Colonic mucosa (tissue), 4 donors: ENCODE data around the gene DOK4. TPM values are rescaled to one million over a fixed set of nuclear protein-coding genes. Genes with fewer than 3 reads are reported as not detected.
A peak's percentile ranks its signal among the peaks of the same experiment; 100 is the strongest.

Source experiments
- DNase-seq: peaks from one replicate; pipeline ENCODE4 v3.0.0-alpha.2; 2020
- H3K27ac ChIP-seq: fragments of 200-600 bp; one replicate; pipeline ENCODE4 v1.8.0; 2021
- H3K27me3 ChIP-seq: fragments of 200-600 bp; one replicate; pipeline ENCODE4 v1.8.0; 2021
- H3K36me3 ChIP-seq: fragments of 200-600 bp; one replicate; pipeline ENCODE4 v1.8.0; 2021
- H3K4me1 ChIP-seq: fragments of 200-600 bp; one replicate; pipeline ENCODE4 v1.8.0; 2021; ENCODE audit warnings: mild to moderate bottlenecking
- H3K4me3 ChIP-seq: fragments of 200-600 bp; one replicate; pipeline ENCODE4 v1.8.0; 2021
- H3K9ac ChIP-seq, 2 donors: one replicate each; pipeline ENCODE4 v1.7.0; 2013; ENCODE audit warnings: control low read depth in 2 of 2, low read depth in 2 of 2, low read length in 2 of 2
- H3K9me3 ChIP-seq: fragments of 200-600 bp; one replicate; pipeline ENCODE4 v1.8.0; 2021
- intact Hi-C: fragments of 100-400 bp; cut with DNase I; formaldehyde crosslinking; loops from one replicate; pipeline ENCODE4 v1.14.1; 2022
- total RNA-seq, 2 donors: library from RNA; stranded (reverse); fragmentation: NEBNext Ultra II Directional in 1 of 2; extraction: Animal tissue kit (Norgen Biotek cat#: 25700) in 1 of 2; gene quantifications; one replicate each; pipeline ENCODE4 v1.2.1, GENCODE V29; 2021
- TF ChIP-seq, protein P1 (sequence below): fragments of 200-600 bp; IDR thresholded peaks from one replicate; pipeline ENCODE4 v1.8.0; 2022; ENCODE audit warnings: antibody characterized with exemption, mild to moderate bottlenecking
- donor health status: healthy.
- donor health status: DM: no; HTN: no; CAD: no.
- donor health status: DM: no; HTN: no; CAD: no.

DOK4 gene
- total RNA-seq, 2 donors from 2014 or later: 121 to 141 TPM

DNA sequence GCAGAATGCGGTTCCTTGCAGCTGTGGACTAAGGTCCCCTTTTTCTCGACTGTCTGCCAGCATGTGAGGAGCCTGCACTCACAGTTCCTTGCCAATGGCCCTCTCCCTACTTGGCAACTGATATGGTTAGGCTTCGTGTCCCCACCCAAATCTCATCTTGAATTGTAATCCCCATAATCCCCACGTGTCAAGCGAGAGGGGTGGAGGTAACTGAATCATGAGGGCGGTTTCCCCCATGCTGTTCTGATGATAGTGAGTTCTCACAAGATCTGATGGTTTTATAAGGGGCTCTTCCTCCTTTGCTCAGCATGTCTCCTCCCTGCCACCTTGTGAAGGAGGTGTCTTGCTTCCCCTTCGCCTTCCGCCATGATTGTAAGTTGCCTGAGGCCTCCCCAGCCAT lies 59.0 kb downstream of the DOK4 start:
- Histone ChIP-seq H3K27me3 (no peaks in the 10 kb centered on the region), H3K9ac (no peak overlapping the region), H3K9me3 (no peaks in the 10 kb centered on the region), H3K4me1 (no peaks in the 10 kb centered on the region), H3K36me3 (peaks cover 14% of the 10 kb centered on the region), H3K4me3 (no peak overlapping the region), H3K27ac (no peak overlapping the region)
- intact Hi-C loops: no loop called here
- TF ChIP-seq, protein P1, sequence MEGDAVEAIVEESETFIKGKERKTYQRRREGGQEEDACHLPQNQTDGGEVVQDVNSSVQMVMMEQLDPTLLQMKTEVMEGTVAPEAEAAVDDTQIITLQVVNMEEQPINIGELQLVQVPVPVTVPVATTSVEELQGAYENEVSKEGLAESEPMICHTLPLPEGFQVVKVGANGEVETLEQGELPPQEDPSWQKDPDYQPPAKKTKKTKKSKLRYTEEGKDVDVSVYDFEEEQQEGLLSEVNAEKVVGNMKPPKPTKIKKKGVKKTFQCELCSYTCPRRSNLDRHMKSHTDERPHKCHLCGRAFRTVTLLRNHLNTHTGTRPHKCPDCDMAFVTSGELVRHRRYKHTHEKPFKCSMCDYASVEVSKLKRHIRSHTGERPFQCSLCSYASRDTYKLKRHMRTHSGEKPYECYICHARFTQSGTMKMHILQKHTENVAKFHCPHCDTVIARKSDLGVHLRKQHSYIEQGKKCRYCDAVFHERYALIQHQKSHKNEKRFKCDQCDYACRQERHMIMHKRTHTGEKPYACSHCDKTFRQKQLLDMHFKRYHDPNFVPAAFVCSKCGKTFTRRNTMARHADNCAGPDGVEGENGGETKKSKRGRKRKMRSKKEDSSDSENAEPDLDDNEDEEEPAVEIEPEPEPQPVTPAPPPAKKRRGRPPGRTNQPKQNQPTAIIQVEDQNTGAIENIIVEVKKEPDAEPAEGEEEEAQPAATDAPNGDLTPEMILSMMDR: no peak
- no peak for DNase-seq

- Histone ChIP-seq H3K4me1 (no peaks in the 10 kb centered on the region), H3K9ac (no peak overlapping the region), H3K27ac (no peak overlapping the region), H3K9me3 (no peaks in the 10 kb centered on the region), H3K27me3 (no peaks in the 10 kb centered on the region), H3K4me3 (no peak overlapping the region), H3K36me3 (peaks cover 14% of the 10 kb centered on the region)
- TF ChIP-seq, protein P1: no peak
- intact Hi-C loops: no loop called here
- DNase-seq: no peak
Measured at GRCh38 chr16:57426356-57426755, 59.9 kb downstream of the DOK4 start.

DNA sequence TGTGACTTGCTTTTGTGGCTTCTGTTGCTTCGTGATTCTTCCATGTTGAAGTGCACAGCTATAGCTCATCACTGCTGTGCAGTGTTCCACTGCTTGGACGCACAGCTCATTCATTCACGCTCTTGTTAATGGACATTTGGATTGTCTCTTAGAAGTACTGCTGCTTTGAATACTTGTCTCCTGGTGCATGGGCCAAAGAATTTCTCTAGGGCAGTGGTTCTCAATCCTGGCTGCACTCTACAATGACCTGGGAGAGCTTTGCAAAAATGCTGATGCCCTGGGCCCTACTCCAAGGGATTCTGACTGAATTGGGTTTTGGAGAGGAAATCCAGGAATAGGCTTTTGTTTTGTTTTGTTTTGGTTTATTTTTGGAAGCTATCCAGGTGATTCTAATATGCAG lies 61.7 kb downstream of the DOK4 start:
- Histone ChIP-seq H3K9me3 (no peaks in the 10 kb centered on the region), H3K27ac (no peak overlapping the region), H3K36me3 (no peaks in the 10 kb centered on the region), H3K9ac (no peak overlapping the region), H3K27me3 (no peaks in the 10 kb centered on the region), H3K4me1 (no peaks in the 10 kb centered on the region), H3K4me3 (no peak overlapping the region)
- intact Hi-C loops: no loop called here
- TF ChIP-seq, protein P1: no peak
- DNase-seq: no peak

- intact Hi-C loops: loop anchor here (2.0 kb wide), 1 partner anchor 94 kb away; no protein-coding TSS in a partner anchor
- Histone ChIP-seq H3K4me1 (no peaks in the 10 kb centered on the region), H3K4me3 (no peak overlapping the region), H3K27me3 (no peaks in the 10 kb centered on the region), H3K36me3 (no peaks in the 10 kb centered on the region), H3K9ac (no peak overlapping the region), H3K27ac (no peak overlapping the region), H3K9me3 (no peaks in the 10 kb centered on the region)
- TF ChIP-seq, protein P1: no peak
- DNase-seq: no peak
Measured at GRCh38 chr16:57423152-57423551, 63.1 kb downstream of the DOK4 start.

- peak; percentile 59 for DNase-seq
- Histone ChIP-seq H3K9me3 (no peaks in the 10 kb centered on the region), H3K4me3 (no peak overlapping the region), H3K36me3 (no peaks in the 10 kb centered on the region), H3K9ac (no peak overlapping the region), H3K4me1 (no peaks in the 10 kb centered on the region), H3K27me3 (no peaks in the 10 kb centered on the region), H3K27ac (no peak overlapping the region)
- intact Hi-C loops: loop anchor here (2.0 kb wide), 1 partner anchor 95 kb away; no protein-coding TSS in a partner anchor
- TF ChIP-seq, protein P1: peak; percentile 48
Measured at GRCh38 chr16:57422026-57422944, 64.0 kb downstream of the DOK4 start.

Other genes with a start within 250 kb of the DOK4 start
- 10 to 100 TPM; 28.6 to 32.7 TPM for gene ARL2BP, start 241.2 kb downstream of the DOK4 start, total RNA-seq
- gene PLLP, start 201.8 kb downstream of the DOK4 start, total RNA-seq: 10 to 100 TPM; 11.6 to 16.7 TPM
- gene CCL22, start 127.7 kb downstream of the DOK4 start, total RNA-seq: 1 to 10 TPM in 1 of 2 donors, under 1 TPM in 1; 0.24 to 1.7 TPM
- 1 to 10 TPM; 1.8 to 4.6 TPM for gene CX3CL1, start 114.0 kb downstream of the DOK4 start, total RNA-seq
- not detected for gene CCL17, start 81.7 kb downstream of the DOK4 start, total RNA-seq
- gene CIAPIN1, start 39.1 kb downstream of the DOK4 start, total RNA-seq: 10 to 100 TPM; 54.9 to 67.4 TPM
- gene COQ9, start 39.0 kb downstream of the DOK4 start, total RNA-seq: 100 to 1,000 TPM; 104 to 125 TPM
- 10 to 100 TPM; 55.7 to 56.0 TPM for gene POLR2C, start 23.8 kb downstream of the DOK4 start, total RNA-seq
- gene CCDC102A, start 50.1 kb upstream of the DOK4 start, total RNA-seq: 1 to 10 TPM; 1.9 to 2.5 TPM
- 1 to 10 TPM; 1.4 to 3.0 TPM for gene ADGRG5, start 56.1 kb upstream of the DOK4 start, total RNA-seq
- gene ADGRG1, start 142.1 kb upstream of the DOK4 start, total RNA-seq: 100 to 1,000 TPM in 1 of 2 donors, 10 to 100 TPM in 1; 68.9 to 126 TPM
- under 1 TPM; 0.27 to 0.82 TPM for gene ADGRG3, start 181.8 kb upstream of the DOK4 start, total RNA-seq
- not detected for gene DRC7, start 208.3 kb upstream of the DOK4 start, total RNA-seq
- gene KATNB1, start 249.3 kb upstream of the DOK4 start, total RNA-seq: 10 to 100 TPM; 17.0 to 26.3 TPM